ENCODE results near the gene CMKLR1.

Gene CMKLR1

DNA sequence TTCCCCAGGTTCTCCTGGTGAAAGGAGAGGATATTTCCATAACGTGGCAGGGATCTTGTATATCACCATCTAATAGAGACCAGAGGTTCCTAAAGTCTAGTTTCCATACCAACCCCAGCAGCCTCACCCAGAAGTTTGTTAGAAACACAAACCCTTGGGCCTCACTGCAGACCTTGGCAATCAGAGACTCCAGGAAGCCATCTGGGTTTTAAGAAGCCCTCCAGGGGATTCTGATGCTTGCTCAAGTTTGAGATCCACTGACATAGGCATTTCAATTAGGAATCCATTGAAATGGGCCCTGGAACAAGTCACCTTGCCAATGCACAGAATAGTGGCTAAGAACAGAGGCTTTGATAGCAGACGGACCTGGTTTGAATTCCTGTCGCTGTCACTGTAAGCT lies 2.2 kb upstream of the CMKLR1 start:
- TF ChIP-seq, protein P1, sequence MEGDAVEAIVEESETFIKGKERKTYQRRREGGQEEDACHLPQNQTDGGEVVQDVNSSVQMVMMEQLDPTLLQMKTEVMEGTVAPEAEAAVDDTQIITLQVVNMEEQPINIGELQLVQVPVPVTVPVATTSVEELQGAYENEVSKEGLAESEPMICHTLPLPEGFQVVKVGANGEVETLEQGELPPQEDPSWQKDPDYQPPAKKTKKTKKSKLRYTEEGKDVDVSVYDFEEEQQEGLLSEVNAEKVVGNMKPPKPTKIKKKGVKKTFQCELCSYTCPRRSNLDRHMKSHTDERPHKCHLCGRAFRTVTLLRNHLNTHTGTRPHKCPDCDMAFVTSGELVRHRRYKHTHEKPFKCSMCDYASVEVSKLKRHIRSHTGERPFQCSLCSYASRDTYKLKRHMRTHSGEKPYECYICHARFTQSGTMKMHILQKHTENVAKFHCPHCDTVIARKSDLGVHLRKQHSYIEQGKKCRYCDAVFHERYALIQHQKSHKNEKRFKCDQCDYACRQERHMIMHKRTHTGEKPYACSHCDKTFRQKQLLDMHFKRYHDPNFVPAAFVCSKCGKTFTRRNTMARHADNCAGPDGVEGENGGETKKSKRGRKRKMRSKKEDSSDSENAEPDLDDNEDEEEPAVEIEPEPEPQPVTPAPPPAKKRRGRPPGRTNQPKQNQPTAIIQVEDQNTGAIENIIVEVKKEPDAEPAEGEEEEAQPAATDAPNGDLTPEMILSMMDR (conservative IDR thresholded peaks at IDR 0.05; ENCODE audit: low read depth) = no peak
- H3K27ac ChIP-seq = no peak overlapping the region
- no peak for DNase-seq (ENCODE audit: low spot score)
- ChIA-PET POLR2A (ENCODE audit: low non-redundant PET) (no interaction called here), CTCF (no interaction called here)

DNA sequence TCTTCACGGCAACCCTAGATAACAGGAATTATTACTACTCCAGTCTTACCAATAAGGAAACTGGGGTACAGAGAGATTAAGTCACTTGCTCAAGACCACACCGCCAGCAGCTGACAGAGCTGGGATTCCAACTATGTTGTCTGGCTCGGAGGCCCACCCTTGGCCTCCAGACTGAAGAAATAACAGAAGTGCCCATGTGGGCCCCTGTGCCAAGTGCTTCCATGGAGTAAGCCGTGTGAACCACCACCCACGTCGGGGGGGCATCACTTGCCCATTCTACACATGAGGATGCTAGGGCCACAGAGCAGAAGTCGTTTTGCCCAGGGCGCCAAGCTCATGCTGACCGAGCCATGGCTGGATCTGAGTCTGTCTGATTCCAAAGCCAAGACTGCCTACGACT lies 926 bp upstream of the CMKLR1 start:
- POLR2A ChIA-PET (ENCODE audit: low non-redundant PET) = no interaction called here
- no peak overlapping the region for H3K27ac ChIP-seq
- no peak for DNase-seq (ENCODE audit: low spot score)
- TF ChIP-seq, protein P1 (conservative IDR thresholded peaks at IDR 0.05; ENCODE audit: low read depth) = no peak
- CTCF ChIA-PET = no interaction called here

DNA sequence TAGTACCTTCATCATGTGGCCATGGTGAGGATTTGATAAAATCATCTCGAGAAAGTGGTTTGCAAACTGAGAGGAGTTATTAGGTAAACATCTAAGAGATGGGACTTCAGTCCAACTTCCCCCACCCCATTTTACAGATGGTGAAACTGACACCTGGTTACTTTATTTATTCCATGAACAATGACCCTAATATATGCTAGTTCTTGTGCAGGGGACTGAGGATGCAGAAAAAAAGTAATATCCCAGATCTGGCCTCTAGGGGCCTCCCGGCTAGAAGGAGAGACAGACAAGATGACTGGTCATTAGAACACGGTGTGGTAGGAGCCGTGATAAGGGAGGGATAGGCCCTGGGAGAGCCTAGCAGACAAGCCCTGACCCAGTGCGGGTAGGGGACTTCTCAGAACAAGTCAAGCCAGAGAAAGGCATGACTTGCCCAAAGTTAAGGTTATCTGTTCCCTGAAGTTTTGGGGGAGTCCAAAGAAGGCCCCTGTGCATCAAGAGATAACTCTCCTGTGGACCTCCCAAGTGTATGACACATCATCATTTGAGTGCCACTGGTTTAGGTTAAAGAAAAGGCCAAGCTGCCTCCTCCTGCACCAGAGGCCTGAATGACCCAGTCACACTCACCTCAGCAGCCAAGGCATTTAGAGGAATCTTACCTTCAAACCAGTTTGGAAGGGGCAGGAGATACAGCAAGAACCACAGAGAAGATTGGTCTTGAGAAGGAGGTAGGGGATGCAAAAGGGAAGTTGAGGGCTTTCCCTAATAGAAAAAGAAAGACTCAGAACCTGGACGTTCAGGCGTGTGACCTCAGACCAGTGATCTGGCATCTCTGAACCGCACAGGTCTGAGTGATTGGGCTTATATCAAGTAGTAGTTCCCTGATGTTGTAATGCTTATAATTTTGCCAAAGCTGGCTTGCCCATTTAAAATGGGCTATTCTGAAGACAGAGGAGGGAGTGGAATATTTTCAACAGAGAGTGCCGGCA lies 1.6 kb downstream of the CMKLR1 start:
- DNase-seq (ENCODE audit: low spot score) = peak; percentile 41
- H3K27ac ChIP-seq = no peak overlapping the region
- TF ChIP-seq, protein P1 (conservative IDR thresholded peaks at IDR 0.05; ENCODE audit: low read depth) = no peak
- POLR2A ChIA-PET (ENCODE audit: low non-redundant PET) = no interaction called here
- CTCF ChIA-PET = no interaction called here

DNA sequence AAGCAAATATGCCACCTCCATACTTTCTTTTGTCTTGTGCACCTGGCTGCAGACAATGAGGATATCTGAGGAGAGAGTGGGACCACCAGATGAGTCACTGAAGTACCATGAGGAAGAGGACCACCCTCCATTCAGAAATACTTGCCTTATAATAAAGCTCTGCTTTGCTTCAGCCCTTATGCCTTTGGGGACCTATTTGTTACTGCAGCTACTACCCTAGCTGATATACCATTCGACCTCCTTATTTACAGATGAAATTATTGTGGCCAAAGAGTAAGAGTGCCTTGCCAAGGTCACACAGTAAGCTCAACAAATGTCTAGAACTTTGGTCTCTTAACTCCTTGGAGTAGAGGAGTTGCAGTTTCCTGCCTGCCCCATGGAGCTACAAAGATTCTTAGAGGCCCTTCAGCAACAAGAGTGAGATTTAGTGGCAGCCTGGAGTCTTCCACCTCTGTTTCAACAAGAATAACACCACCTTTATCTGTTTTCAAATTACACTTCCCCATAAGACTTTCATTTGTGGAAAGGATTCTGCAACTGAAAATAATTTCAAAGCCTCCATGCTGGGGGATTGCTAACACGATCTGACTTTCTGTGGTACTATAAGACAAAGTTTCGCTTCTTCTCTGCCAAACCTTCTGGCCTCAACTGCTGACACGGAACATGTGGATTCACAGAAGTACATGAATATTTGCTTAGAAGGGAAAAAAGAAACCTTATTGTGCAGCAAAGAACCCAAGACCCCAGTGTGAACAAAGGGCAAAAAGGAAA lies 3.6 kb downstream of the CMKLR1 start:
- CTCF ChIA-PET = interaction anchor here (0.5 kb wide), 1 partner anchor 184 kb away, joined by 5 read pairs; no protein-coding TSS in a partner anchor
- TF ChIP-seq, protein P1 (conservative IDR thresholded peaks at IDR 0.05; ENCODE audit: low read depth) = no peak
- POLR2A ChIA-PET (ENCODE audit: low non-redundant PET) = no interaction called here
- DNase-seq (ENCODE audit: low spot score) = no peak
- no peak overlapping the region for H3K27ac ChIP-seq

DNA sequence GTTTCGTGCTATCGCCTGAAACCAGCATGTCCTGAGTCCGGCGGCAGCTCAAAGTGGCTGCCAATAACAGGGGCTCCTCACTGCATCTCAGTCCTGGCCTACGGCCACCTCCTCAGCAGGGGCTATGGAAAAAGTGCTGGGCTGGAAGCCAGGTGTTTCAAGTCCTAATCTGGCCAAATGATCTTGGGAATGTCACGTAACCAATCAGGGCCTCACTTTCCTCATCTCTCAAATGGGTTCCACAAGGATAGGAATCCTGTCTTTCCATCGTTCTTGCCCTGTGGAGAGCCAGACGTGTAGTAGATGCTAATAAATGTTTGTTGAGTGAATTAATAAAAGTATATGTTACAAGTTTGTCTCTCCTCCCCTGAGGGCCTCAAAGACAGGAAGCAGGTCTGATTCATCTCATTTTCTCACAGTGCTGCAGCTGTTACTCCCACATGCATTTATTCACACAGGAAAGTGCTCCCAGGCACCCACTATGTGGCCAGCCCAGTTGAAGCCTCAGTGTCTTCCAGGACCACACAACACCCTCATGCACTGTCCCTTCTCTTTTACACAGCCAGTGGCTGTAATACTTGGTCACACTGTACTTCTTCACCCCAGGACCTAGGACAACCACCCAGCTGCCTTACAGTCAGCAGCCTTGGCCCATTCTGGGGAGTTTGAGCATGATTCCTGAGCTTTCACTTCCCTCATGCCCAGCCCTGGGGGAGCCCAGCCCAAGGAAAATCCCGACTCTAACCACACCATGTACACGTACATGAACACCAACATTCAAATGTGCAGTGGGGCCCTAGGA lies 5.0 kb downstream of the CMKLR1 start:
- peak; percentile 21 for DNase-seq (ENCODE audit: low spot score)
- TF ChIP-seq, protein P1 (conservative IDR thresholded peaks at IDR 0.05; ENCODE audit: low read depth) = no peak
- CTCF ChIA-PET = no interaction called here
- H3K27ac ChIP-seq = no peak overlapping the region
- POLR2A ChIA-PET (ENCODE audit: low non-redundant PET) = no interaction called here
